ENCODE results near the gene MED8. TPM values are rescaled to one million over a fixed set of nuclear protein-coding genes. Genes with fewer than 3 reads are reported as not detected.
A peak's percentile ranks its signal among the peaks of the same experiment; 100 is the strongest.
"Not testable (repeated sequence)": the region's sequence is repeated elsewhere in the genome, so short reads cannot be mapped to it uniquely, and the experiment has no call there.

Gene MED8
- polyA plus RNA-seq, 10 donors = 23.3 to 31.8 (median 28.5) TPM

GRCh38 chr1:43423672-43424550 is 34.3 kb upstream of the MED8 start:
- no peak for DNase-seq

GRCh38 chr1:43422995-43423671 is 33.5 kb upstream of the MED8 start:
- DNase-seq = no peak

GRCh38 chr1:43421976-43422750 is 32.6 kb upstream of the MED8 start:
- DNase-seq = no peak

- DNase-seq = no peak
Measured at GRCh38 chr1:43421396-43421795, 31.8 kb upstream of the MED8 start.

- no peak for DNase-seq
Measured at GRCh38 chr1:43420874-43421273, 31.3 kb upstream of the MED8 start.

- no peak for DNase-seq
Measured at GRCh38 chr1:43419627-43420425, 30.2 kb upstream of the MED8 start.

GRCh38 chr1:43418858-43419257 is 29.3 kb upstream of the MED8 start:
- no peak for DNase-seq

GRCh38 chr1:43415901-43416300 is 26.3 kb upstream of the MED8 start:
- DNase-seq = no peak

- peak; percentile 31 to 56 (median 42) for DNase-seq
Measured at GRCh38 chr1:43414634-43415223, 25.1 kb upstream of the MED8 start.

- not testable (repeated sequence) for DNase-seq
Measured at GRCh38 chr1:43413426-43413825, 23.8 kb upstream of the MED8 start.

- no peak for DNase-seq
Measured at GRCh38 chr1:43410571-43410970, 21.0 kb upstream of the MED8 start.

GRCh38 chr1:43405876-43406234 is 16.3 kb upstream of the MED8 start:
- DNase-seq = no peak

GRCh38 chr1:43405219-43405875 is 15.7 kb upstream of the MED8 start:
- DNase-seq = no peak

GRCh38 chr1:43404353-43404752 is 14.8 kb upstream of the MED8 start:
- no peak for DNase-seq

GRCh38 chr1:43402089-43402865 is 12.7 kb upstream of the MED8 start:
- DNase-seq = no peak

GRCh38 chr1:43400441-43400840 is 10.8 kb upstream of the MED8 start:
- DNase-seq = not testable (repeated sequence)

GRCh38 chr1:43398227-43398626 is 8.6 kb upstream of the MED8 start:
- no peak for DNase-seq

- DNase-seq = no peak
Measured at GRCh38 chr1:43396059-43396458, 6.5 kb upstream of the MED8 start.

GRCh38 chr1:43395523-43395922 is 5.9 kb upstream of the MED8 start:
- no peak for DNase-seq

GRCh38 chr1:43392702-43393101 is 3.1 kb upstream of the MED8 start:
- no peak for DNase-seq
